ENCODE measurements around the gene VOPP1. TPM values are rescaled to one million over a fixed set of nuclear protein-coding genes. Genes with fewer than 3 reads are reported as not detected.
"Not testable (repeated sequence)": the region's sequence is repeated elsewhere in the genome, so short reads cannot be mapped to it uniquely, and the experiment has no call there.

The VOPP1 gene
- total RNA-seq, 1 donor from 2014 or later, result 94.1 TPM

- not testable (repeated sequence) for DNase-seq (ENCODE audit: low read depth in 2 of 2)
Observed at GRCh38 chr7:55582656-55583055, 10.4 kb upstream of the VOPP1 start.

- DNase-seq (ENCODE audit: low read depth in 2 of 2), result no peak
Observed at GRCh38 chr7:55576753-55577152, 4.5 kb upstream of the VOPP1 start.

- DNase-seq (ENCODE audit: low read depth in 2 of 2), result no peak
Observed at GRCh38 chr7:55575733-55576132, 3.4 kb upstream of the VOPP1 start.

- DNase-seq (ENCODE audit: low read depth in 2 of 2), result peak in 1 of 2 donors; percentile 30
Observed at GRCh38 chr7:55575098-55575497, 2.8 kb upstream of the VOPP1 start.

- peak in 1 of 2 donors; percentile 72 for DNase-seq (ENCODE audit: low read depth in 2 of 2)
Observed at GRCh38 chr7:55574051-55574717, 1.9 kb upstream of the VOPP1 start.

GRCh38 chr7:55573234-55573900 lies 1.1 kb upstream of the VOPP1 start:
- no peak for DNase-seq (ENCODE audit: low read depth in 2 of 2)

- DNase-seq (ENCODE audit: low read depth in 2 of 2), result peak in 1 of 2 donors; percentile 57
Observed at GRCh38 chr7:55571511-55572377, 558 bp downstream of the VOPP1 start.

- DNase-seq (ENCODE audit: low read depth in 2 of 2), result peak; percentile 40 to 82
Observed at GRCh38 chr7:55570939-55571338, 1.4 kb downstream of the VOPP1 start.

GRCh38 chr7:55570218-55570873 lies 2.0 kb downstream of the VOPP1 start:
- DNase-seq (ENCODE audit: low read depth in 2 of 2), result no peak

- DNase-seq (ENCODE audit: low read depth in 2 of 2), result no peak
Observed at GRCh38 chr7:55569797-55570196, 2.5 kb downstream of the VOPP1 start.

- DNase-seq (ENCODE audit: low read depth in 2 of 2), result no peak
Observed at GRCh38 chr7:55569269-55569663, 3.0 kb downstream of the VOPP1 start.

GRCh38 chr7:55568613-55569268 lies 3.6 kb downstream of the VOPP1 start:
- DNase-seq (ENCODE audit: low read depth in 2 of 2), result peak in 1 of 2 donors; percentile 28

GRCh38 chr7:55567571-55567970 lies 4.7 kb downstream of the VOPP1 start:
- no peak for DNase-seq (ENCODE audit: low read depth in 2 of 2)

GRCh38 chr7:55565681-55566080 lies 6.6 kb downstream of the VOPP1 start:
- DNase-seq (ENCODE audit: low read depth in 2 of 2), result no peak

- DNase-seq (ENCODE audit: low read depth in 2 of 2), result no peak
Observed at GRCh38 chr7:55563596-55564325, 8.5 kb downstream of the VOPP1 start.

- DNase-seq (ENCODE audit: low read depth in 2 of 2), result no peak
Observed at GRCh38 chr7:55561690-55562089, 10.6 kb downstream of the VOPP1 start.

GRCh38 chr7:55558962-55559920 lies 13.1 kb downstream of the VOPP1 start:
- DNase-seq (ENCODE audit: low read depth in 2 of 2), result no peak

GRCh38 chr7:55557666-55558188 lies 14.6 kb downstream of the VOPP1 start:
- DNase-seq (ENCODE audit: low read depth in 2 of 2), result no peak

- DNase-seq (ENCODE audit: low read depth in 2 of 2), result no peak
Observed at GRCh38 chr7:55556492-55556891, 15.8 kb downstream of the VOPP1 start.

Data from dermis microvascular lymphatic vessel endothelial cell (primary cell).